MM.1S (cell line): ENCODE data around the gene USP13.

Experiments
- DNase-seq: peaks from one replicate; pipeline ENCODE4 v3.0.0-alpha.2; 2015
- H2AFZ ChIP-seq: fragments of 300-600 bp; sonication (generic); 2 replicates; pipeline ENCODE4 v1.6.0; 2016; ENCODE audit warnings: antibody characterized with exemption, low read length
- H3F3A ChIP-seq: fragments of 300-600 bp; sonication (generic); 2 replicates; pipeline ENCODE4 v1.6.1; 2016; ENCODE audit warnings: mild to moderate bottlenecking, antibody characterized with exemption, low read length, moderate library complexity, mixed read lengths; ENCODE audit not compliant: insufficient read depth
- H3K27ac ChIP-seq: fragments of 300-600 bp; sonication (generic); 2 replicates; pipeline ENCODE4 v1.5.1; 2016; ENCODE audit warnings: mild to moderate bottlenecking, low read length
- H3K27me3 ChIP-seq: fragments of 300-600 bp; sonication (generic); replicated peaks from 2 replicates; pipeline ENCODE4 v1.6.0; 2016; ENCODE audit warnings: low read length; ENCODE audit not compliant: insufficient read depth
- H3K36me3 ChIP-seq: fragments of 300-600 bp; sonication (generic); replicated peaks from 2 replicates; pipeline ENCODE4 v1.6.1; 2016; ENCODE audit warnings: mild to moderate bottlenecking, low read length, mixed read lengths; ENCODE audit not compliant: insufficient read depth
- H3K4me1 ChIP-seq: fragments of 300-600 bp; sonication (generic); 2 replicates; pipeline ENCODE4 v1.6.1; 2016; ENCODE audit warnings: low read length, mixed read lengths
- H3K4me2 ChIP-seq: fragments of 300-600 bp; sonication (generic); 2 replicates; pipeline ENCODE4 v1.6.0; 2016; ENCODE audit warnings: low read depth, low read length
- H3K4me3 ChIP-seq: fragments of 300-600 bp; sonication (generic); 2 replicates; pipeline ENCODE4 v1.5.1; 2016; ENCODE audit warnings: low read length, mixed read lengths
- H3K79me2 ChIP-seq: fragments of 300-600 bp; sonication (generic); 2 replicates; pipeline ENCODE4 v1.6.1; 2016; ENCODE audit warnings: mixed run types, low read length, mixed read lengths
- H3K9ac ChIP-seq: fragments of 300-600 bp; sonication (generic); 2 replicates; pipeline ENCODE4 v1.6.1; 2016; ENCODE audit warnings: low read length, mixed read lengths
- H3K9me2 ChIP-seq: fragments of 300-600 bp; sonication (generic); replicated peaks from 2 replicates; pipeline ENCODE4 v1.6.1; 2016; ENCODE audit warnings: mild to moderate bottlenecking, low read length, mixed read lengths; ENCODE audit not compliant: insufficient read depth
- H3K9me3 ChIP-seq: fragments of 300-600 bp; sonication (generic); replicated peaks from 2 replicates; pipeline ENCODE4 v1.6.1; 2016; ENCODE audit warnings: mild to moderate bottlenecking, low read length, mixed read lengths; ENCODE audit not compliant: insufficient read depth
- H4K20me1 ChIP-seq: fragments of 300-600 bp; sonication (generic); 2 replicates; pipeline ENCODE4 v1.6.1; 2016; ENCODE audit warnings: mild to moderate bottlenecking, low read length, moderate library complexity, mixed read lengths; ENCODE audit not compliant: insufficient read depth
- EZH2 ChIP-seq: fragments of 300-600 bp; sonication (generic); optimal IDR thresholded peaks from 2 replicates; pipeline ENCODE3; 2017; ENCODE audit warnings: low read depth, mild to moderate bottlenecking, antibody characterized with exemption, low read length, mixed read lengths
- EZH2phosphoT487 ChIP-seq: fragments of 300-600 bp; sonication (generic); IDR thresholded peaks from 2 replicates; pipeline ENCODE4 v1.6.1; 2018; ENCODE audit warnings: antibody characterized with exemption, low read length
- TF ChIP-seq, protein P1 (sequence below): fragments of 300-600 bp; sonication (generic); IDR thresholded peaks from 2 replicates; pipeline ENCODE4 v1.5.1; 2016; ENCODE audit warnings: antibody characterized with exemption, low read length, mixed read lengths

Gene USP13

GRCh38 chr3:179717219-179717618 is 64.4 kb downstream of the USP13 start:
- no peak overlapping the region for H3K27ac ChIP-seq
- no peaks in the 10 kb centered on the region for H3K36me3 ChIP-seq
- H3K4me2 ChIP-seq = no peak overlapping the region

DNA sequence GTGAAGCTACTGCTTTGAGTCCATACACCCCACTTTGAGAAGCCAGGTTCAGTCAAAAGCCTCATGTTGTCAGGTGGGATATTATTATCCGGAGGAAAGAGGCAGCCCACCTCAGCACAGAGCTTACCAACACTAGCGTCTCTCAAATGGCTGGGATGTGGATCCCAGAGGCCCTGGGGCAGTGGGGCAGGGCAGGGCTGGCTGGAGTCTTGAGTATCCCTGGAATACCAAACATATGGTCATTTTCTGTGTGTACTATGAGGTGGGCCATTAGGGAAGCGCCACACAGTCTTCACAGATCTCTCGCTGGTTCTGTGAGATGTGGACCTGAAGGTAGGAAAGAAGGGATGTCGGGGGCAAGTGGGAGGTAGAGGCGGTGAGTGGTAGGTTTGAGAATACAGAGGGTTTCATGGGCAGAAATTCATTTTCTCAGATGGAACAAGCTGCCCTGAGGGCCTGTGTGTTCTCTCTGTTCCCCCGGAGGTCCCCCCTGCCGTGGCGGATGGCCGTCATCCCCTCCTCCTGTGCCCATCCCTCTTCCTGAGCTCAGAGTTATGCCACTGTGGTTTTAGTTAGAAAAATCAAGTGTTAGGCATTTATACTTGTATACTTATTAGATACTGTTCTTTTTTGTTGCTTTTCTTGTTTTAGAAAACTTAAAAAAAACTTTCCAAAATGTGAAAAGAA is 66.4 kb downstream of the USP13 start:
- Histone ChIP-seq H3K27ac (no peak overlapping the region), H3K9me2 (no peaks in the 10 kb centered on the region), H4K20me1 (no peaks in the 10 kb centered on the region), H3K4me2 (no peak overlapping the region), H3K79me2 (no peaks in the 10 kb centered on the region), H3K4me1 (no peaks in the 10 kb centered on the region), H3K4me3 (no peak overlapping the region), H3F3A (no peaks in the 10 kb centered on the region), H3K27me3 (no peaks in the 10 kb centered on the region), H3K9ac (no peak overlapping the region), H3K36me3 (no peaks in the 10 kb centered on the region; the same call in 1 of the 2 replicates), H3K9me3 (no peaks in the 10 kb centered on the region), H2AFZ (no peak overlapping the region)
- DNase-seq = no peak
- no peak for TF ChIP-seq EZH2
- TF ChIP-seq, protein P1, sequence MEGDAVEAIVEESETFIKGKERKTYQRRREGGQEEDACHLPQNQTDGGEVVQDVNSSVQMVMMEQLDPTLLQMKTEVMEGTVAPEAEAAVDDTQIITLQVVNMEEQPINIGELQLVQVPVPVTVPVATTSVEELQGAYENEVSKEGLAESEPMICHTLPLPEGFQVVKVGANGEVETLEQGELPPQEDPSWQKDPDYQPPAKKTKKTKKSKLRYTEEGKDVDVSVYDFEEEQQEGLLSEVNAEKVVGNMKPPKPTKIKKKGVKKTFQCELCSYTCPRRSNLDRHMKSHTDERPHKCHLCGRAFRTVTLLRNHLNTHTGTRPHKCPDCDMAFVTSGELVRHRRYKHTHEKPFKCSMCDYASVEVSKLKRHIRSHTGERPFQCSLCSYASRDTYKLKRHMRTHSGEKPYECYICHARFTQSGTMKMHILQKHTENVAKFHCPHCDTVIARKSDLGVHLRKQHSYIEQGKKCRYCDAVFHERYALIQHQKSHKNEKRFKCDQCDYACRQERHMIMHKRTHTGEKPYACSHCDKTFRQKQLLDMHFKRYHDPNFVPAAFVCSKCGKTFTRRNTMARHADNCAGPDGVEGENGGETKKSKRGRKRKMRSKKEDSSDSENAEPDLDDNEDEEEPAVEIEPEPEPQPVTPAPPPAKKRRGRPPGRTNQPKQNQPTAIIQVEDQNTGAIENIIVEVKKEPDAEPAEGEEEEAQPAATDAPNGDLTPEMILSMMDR = no peak
- no peak for TF ChIP-seq EZH2phosphoT487

More at GRCh38 chr3:179717219-179717618, 64.4 kb downstream of the USP13 start:
- Histone ChIP-seq H3K9ac (no peak overlapping the region), H3K4me3 (no peak overlapping the region), H3K27me3 (no peaks in the 10 kb centered on the region), H3K9me2 (no peaks in the 10 kb centered on the region), H3K9me3 (no peaks in the 10 kb centered on the region), H3K4me1 (no peaks in the 10 kb centered on the region), H3F3A (no peaks in the 10 kb centered on the region), H2AFZ (no peak overlapping the region), H3K79me2 (no peaks in the 10 kb centered on the region), H4K20me1 (no peaks in the 10 kb centered on the region)
- DNase-seq = no peak
- TF ChIP-seq EZH2 = no peak
- TF ChIP-seq, protein P1 = no peak
- no peak for TF ChIP-seq EZH2phosphoT487

DNA sequence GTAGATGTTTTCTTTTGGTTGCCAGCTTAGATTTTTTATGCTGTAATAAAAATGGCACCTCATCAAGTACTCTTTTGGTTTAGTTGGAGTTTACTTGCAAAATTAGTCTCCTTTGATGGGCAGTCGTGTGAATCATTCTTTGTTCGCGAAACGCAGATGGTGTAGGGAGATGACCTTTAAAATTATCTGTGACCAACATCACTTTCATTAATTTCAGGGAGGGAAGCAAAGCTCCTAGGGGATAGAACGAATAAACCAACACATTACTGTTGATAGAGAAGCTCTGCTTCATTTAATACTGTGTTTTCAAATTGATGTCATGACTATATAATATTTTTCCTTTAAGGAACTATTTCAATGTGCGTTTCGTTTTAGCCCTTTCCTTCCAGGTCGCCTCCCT is 67.4 kb downstream of the USP13 start:
- Histone ChIP-seq H2AFZ (no peak overlapping the region), H3K27ac (no peak overlapping the region), H3K79me2 (no peaks in the 10 kb centered on the region), H3F3A (no peaks in the 10 kb centered on the region), H3K27me3 (no peaks in the 10 kb centered on the region), H3K36me3 (no peaks in the 10 kb centered on the region; the same call in 1 of the 2 replicates), H4K20me1 (no peaks in the 10 kb centered on the region), H3K4me1 (no peaks in the 10 kb centered on the region), H3K4me3 (no peak overlapping the region), H3K9me3 (no peaks in the 10 kb centered on the region), H3K9me2 (no peaks in the 10 kb centered on the region), H3K9ac (no peak overlapping the region), H3K4me2 (no peak overlapping the region)
- no peak for TF ChIP-seq EZH2phosphoT487
- TF ChIP-seq, protein P1 = no peak
- TF ChIP-seq EZH2 = no peak
- no peak for DNase-seq
